NB4 (cell line): Measurements from ENCODE around the gene IL7R.

Source experiments
- DNase-seq: peaks from one replicate; pipeline ENCODE4 v3.0.0; 2010; ENCODE audit warnings: low read depth
- H3K4me3 ChIP-seq: one replicate; pipeline ENCODE4 v1.5.1; 2011; ENCODE audit warnings: mild to moderate bottlenecking, low read depth, low read length, moderate library complexity
- CTCF ChIP-seq: IDR thresholded peaks from one replicate; pipeline ENCODE4 v1.5.1; 2012; ENCODE audit warnings: low read depth, low read length
- MYC ChIP-seq: IDR thresholded peaks from 2 replicates; pipeline ENCODE4 v1.6.1; 2011; ENCODE audit warnings: low read depth, low read length
- POLR2A ChIP-seq: IDR thresholded peaks from 2 replicates; pipeline ENCODE4 v1.6.1; 2011; ENCODE audit warnings: mild to moderate bottlenecking; ENCODE audit not compliant: insufficient read length; ENCODE audit errors: extremely low read depth
- TF ChIP-seq, protein P1 (sequence below): IDR thresholded peaks from 2 replicates; pipeline ENCODE4 v1.6.1; 2011; ENCODE audit warnings: low read depth, low read length

IL7R gene

DNA sequence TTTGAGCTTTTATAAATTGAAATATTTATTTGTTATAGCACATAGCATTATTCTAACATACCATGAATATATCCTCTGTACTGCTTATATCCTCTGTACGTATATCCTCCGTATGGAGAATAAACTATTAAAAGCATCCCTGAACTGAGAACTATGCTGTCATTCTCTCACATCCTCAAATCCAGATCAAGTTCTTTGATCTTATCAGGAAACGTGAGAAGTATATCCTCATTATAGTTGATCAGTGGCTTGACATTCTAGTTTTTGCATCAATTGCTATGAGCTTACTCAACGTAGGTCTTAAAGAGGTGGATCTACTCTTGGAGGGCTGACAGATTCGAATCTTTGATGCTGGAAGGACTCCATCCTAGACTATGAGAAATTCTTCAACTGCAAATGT, 37.4 kb downstream of the IL7R start:
- no peak overlapping the region for H3K4me3 ChIP-seq
- no peak for DNase-seq
- TF ChIP-seq MYC (no peak), POLR2A (no peak), CTCF (no peak)
- TF ChIP-seq, protein P1, sequence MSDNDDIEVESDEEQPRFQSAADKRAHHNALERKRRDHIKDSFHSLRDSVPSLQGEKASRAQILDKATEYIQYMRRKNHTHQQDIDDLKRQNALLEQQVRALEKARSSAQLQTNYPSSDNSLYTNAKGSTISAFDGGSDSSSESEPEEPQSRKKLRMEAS = no peak

- TF ChIP-seq POLR2A (no peak), MYC (no peak), CTCF (no peak)
- TF ChIP-seq, protein P1 = no peak
- H3K4me3 ChIP-seq = no peak overlapping the region
- no peak for DNase-seq
Observed at GRCh38 chr5:35898952-35899660, 42.4 kb downstream of the IL7R start.

- no peak for DNase-seq
- H3K4me3 ChIP-seq = no peak overlapping the region
- TF ChIP-seq CTCF = no peak
- TF ChIP-seq POLR2A = no peak
- no peak for TF ChIP-seq MYC
- TF ChIP-seq, protein P1 = no peak
Observed at GRCh38 chr5:35899800-35900199, 43.1 kb downstream of the IL7R start.

DNA sequence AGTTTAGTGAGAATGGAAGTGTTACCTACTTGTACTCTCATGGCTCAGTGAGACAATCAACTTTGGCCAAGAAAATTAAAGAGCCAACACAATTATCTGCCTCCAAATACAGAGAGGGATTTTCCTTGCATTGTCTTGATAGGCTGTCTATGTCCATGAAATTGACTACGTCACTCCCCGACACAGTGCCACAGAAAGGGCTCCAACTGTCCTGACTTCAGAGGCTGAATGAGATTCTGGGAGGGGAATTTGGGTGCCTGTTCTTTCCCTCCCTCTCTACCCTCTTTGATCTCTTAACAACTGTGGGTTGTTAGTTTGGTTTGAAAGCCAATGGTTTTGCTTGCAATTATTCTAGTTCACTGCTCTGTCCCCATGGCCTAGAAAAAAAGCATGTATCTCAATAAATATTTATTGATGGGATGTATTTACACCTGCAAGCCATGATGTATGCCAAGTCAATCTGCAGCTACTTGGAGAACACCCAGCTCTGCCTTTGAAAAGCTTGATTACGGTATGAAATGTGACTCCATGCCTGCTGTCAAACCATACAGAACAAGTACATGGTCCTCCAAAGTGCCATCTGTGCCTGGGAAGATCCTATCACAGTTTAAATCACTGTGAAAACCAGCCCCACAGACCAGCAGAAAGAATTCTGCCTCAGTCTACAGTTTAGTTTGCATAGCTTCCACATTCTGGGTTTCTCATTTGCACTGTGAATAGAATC, 44.4 kb downstream of the IL7R start:
- H3K4me3 ChIP-seq = no peak overlapping the region
- TF ChIP-seq MYC (no peak), CTCF (no peak), POLR2A (no peak)
- TF ChIP-seq, protein P1 = no peak
- no peak for DNase-seq

- no peak for TF ChIP-seq POLR2A
- no peak for TF ChIP-seq MYC
- TF ChIP-seq, protein P1 = no peak
- no peak for TF ChIP-seq CTCF
- no peak for DNase-seq
- no peak overlapping the region for H3K4me3 ChIP-seq
Observed at GRCh38 chr5:35902046-35902672, 45.5 kb downstream of the IL7R start.
